Measurements from ENCODE around the gene SIVA1. TPM values are rescaled to one million over a fixed set of nuclear protein-coding genes. Genes with fewer than 3 reads are reported as not detected.
A peak's percentile ranks its signal among the peaks of the same experiment; 100 is the strongest.

The SIVA1 gene
- polyA plus RNA-seq, 1 donor, result 78.9 TPM

- no peak for DNase-seq
These were observed 32.7 kb downstream of the SIVA1 start for GRCh38 chr14:104785708-104786080.

- no peak for DNase-seq
These were observed 33.2 kb downstream of the SIVA1 start for GRCh38 chr14:104786091-104786586.

GRCh38 chr14:104786726-104787675, 34.1 kb downstream of the SIVA1 start:
- DNase-seq, result no peak

- DNase-seq, result no peak
These were observed 34.8 kb downstream of the SIVA1 start for GRCh38 chr14:104787736-104788135.

GRCh38 chr14:104788161-104788818, 35.3 kb downstream of the SIVA1 start:
- DNase-seq, result no peak

GRCh38 chr14:104788873-104789663, 36.1 kb downstream of the SIVA1 start:
- DNase-seq, result no peak

- DNase-seq, result no peak
These were observed 37.1 kb downstream of the SIVA1 start for GRCh38 chr14:104789752-104790743.

- no peak for DNase-seq
These were observed 38.5 kb downstream of the SIVA1 start for GRCh38 chr14:104791425-104791824.

GRCh38 chr14:104792101-104792884, 39.3 kb downstream of the SIVA1 start:
- DNase-seq, result no peak

- no peak for DNase-seq
These were observed 40.2 kb downstream of the SIVA1 start for GRCh38 chr14:104792945-104793702.

- no peak for DNase-seq
These were observed 40.7 kb downstream of the SIVA1 start for GRCh38 chr14:104793703-104793959.

GRCh38 chr14:104794099-104794498, 41.2 kb downstream of the SIVA1 start:
- no peak for DNase-seq

- no peak for DNase-seq
These were observed 41.7 kb downstream of the SIVA1 start for GRCh38 chr14:104794631-104794992.

GRCh38 chr14:104794993-104795780, 42.2 kb downstream of the SIVA1 start, which contains the start of gene AKT1:
AKT1 (minus strand) TSS chr14:104795748; CDS start chr14:104792643, 3,105 bp downstream.
- no peak for DNase-seq

- peak; percentile 64 for DNase-seq
These were observed 43.1 kb downstream of the SIVA1 start for GRCh38 chr14:104795781-104796686.

- DNase-seq, result no peak
These were observed 43.7 kb downstream of the SIVA1 start for GRCh38 chr14:104796687-104797081.

- no peak for DNase-seq
These were observed 44.4 kb downstream of the SIVA1 start for GRCh38 chr14:104797115-104798044.
